ENCODE measurements around the gene B3GNT2.

Gene B3GNT2

DNA sequence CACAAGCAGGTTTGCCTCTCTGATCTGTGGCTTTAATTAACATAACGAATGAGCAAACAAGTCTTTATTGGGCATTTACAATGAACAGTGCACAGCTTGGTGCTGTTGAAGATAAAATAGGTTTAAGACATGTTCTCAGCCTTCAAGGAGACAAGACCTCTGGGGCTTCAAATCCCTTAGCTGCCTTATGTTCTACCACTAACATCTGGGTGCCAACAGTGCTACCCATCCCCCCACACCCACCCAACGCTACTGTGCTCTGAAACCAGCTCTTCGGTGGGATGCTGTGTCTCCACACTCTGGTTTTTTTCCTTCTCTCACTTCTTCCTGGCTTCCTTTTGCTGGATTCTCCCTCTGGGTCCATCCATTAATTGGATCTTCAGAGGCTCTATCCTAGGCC is 14.1 kb upstream of the B3GNT2 start:
- no peaks in the 10 kb centered on the region for H3K27me3 ChIP-seq (ENCODE audit: insufficient read depth, poor library complexity, severe bottlenecking)
- H3K27ac ChIP-seq (replicated peaks), result no peak overlapping the region
- TF ChIP-seq CTCF (IDR thresholded peaks at IDR 0.05; ENCODE audit: insufficient read depth, low read length) (no peak), SPI1 (IDR thresholded peaks at IDR 0.05; ENCODE audit: borderline replicate concordance, low read depth) (no peak)
- H3K4me3 ChIP-seq (replicated peaks; ENCODE audit: insufficient read depth, low read length), result no peak overlapping the region
- no peak for DNase-seq (ENCODE audit: low read depth in 1 of 2, low spot score in 1 of 2)

DNA sequence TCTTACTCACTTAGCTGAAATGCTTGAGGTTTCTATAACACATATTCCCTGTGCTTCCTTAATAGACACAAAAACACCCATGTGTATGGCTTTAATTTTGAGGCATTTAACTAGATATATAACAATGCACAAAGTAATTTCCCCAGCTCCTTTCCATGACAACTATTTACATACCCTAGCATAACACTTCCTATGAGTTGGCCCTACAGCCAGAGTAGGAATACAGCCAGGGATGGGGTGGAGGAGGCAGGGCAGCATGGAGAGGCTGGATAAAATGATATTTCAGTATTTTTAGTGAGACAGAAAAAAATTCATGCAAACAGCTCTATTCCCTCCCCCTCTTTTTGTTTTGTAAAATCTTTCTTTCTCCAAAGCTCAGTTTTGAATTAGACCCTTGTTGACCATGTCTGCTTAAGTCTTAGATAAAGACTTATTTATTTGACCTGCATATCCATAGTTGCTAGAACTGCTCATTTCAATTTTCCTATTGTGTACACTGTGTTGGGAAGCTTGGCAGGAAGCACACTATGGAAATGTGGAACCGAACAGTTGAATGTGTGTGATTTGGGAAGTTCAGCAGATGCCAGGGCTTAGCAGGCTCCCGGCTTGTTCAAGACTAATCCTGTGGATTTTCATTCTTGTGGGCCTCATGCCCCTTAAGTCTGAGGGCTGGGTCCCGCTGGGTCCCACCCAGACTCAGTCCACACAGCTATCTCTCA is 11.2 kb upstream of the B3GNT2 start:
- TF ChIP-seq POLR2AphosphoS5 (IDR thresholded peaks at IDR 0.05; ENCODE audit: low read depth) (no peak), SPI1 (IDR thresholded peaks at IDR 0.05; ENCODE audit: borderline replicate concordance, low read depth) (no peak), REST (IDR thresholded peaks at IDR 0.05; ENCODE audit: insufficient replicate concordance, low read depth) (no peak), GABPA (IDR thresholded peaks at IDR 0.05; ENCODE audit: low read depth) (no peak), CTCF (IDR thresholded peaks at IDR 0.05; ENCODE audit: insufficient read depth, low read length) (no peak)
- Histone ChIP-seq H3K4me3 (replicated peaks; ENCODE audit: insufficient read depth, low read length) (no peak overlapping the region), H3K27ac (replicated peaks) (no peak overlapping the region)

GRCh38 chr2:62185475-62186155 is 10.3 kb upstream of the B3GNT2 start:
- Histone ChIP-seq H3K4me3 (replicated peaks; ENCODE audit: insufficient read depth, low read length) (no peak overlapping the region), H3K27ac (replicated peaks) (no peak overlapping the region), H3K27me3 (ENCODE audit: insufficient read depth, poor library complexity, severe bottlenecking) (no peaks in the 10 kb centered on the region)
- peak; percentile 26; the same call in 1 of the 2 replicates for TF ChIP-seq SPI1 (IDR thresholded peaks at IDR 0.05; ENCODE audit: borderline replicate concordance, low read depth)
- no peak for TF ChIP-seq POLR2AphosphoS5 (IDR thresholded peaks at IDR 0.05; ENCODE audit: low read depth)
- peak in 1 of 2 experiments; percentile 13 for DNase-seq (ENCODE audit: low read depth in 1 of 2, low spot score in 1 of 2)

More for the DNA sequence above, 11.2 kb upstream of the B3GNT2 start:
- H3K27me3 ChIP-seq (ENCODE audit: insufficient read depth, poor library complexity, severe bottlenecking), result no peaks in the 10 kb centered on the region
- no peak for DNase-seq (ENCODE audit: low read depth in 1 of 2, low spot score in 1 of 2)

DNA sequence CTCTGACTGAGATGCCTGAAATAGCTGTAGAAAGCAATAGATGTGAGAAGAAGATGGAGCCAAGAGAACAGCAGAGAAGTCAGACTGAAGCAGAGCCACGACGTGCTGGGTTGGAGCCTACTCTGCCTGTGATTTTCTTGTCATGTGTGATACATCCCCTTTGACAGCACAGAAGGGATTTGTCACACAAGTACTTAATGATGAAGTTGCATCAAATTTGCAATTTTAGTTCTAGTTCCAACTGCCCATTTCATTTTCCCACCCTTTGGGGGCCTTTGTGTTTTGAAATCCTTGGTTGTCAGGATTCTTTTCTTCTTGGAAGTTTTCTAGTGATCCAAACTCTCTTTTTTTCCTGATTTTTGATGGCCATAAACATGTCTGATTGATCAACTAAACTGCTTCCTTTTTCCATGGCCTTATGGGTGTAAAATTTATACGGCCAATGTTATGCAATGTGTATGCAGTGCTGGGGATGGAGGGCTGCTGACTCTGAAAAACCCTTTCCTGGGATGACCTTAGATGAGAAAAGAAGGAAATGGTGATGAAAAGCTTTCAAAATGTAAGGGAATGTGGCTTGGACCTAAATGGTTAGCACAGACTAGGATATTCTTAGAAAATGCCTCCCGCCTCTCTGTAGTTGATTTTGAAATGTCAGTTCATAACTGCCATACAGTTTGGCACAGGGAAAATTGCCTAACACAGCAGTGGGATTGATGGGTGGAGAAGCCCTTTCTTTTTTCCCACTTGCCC is 9.6 kb upstream of the B3GNT2 start:
- H3K27ac ChIP-seq (replicated peaks), result no peak overlapping the region
- TF ChIP-seq GABPA (IDR thresholded peaks at IDR 0.05; ENCODE audit: low read depth) (no peak), CTCF (IDR thresholded peaks at IDR 0.05; ENCODE audit: insufficient read depth, low read length) (no peak), REST (IDR thresholded peaks at IDR 0.05; ENCODE audit: insufficient replicate concordance, low read depth) (no peak), SPI1 (IDR thresholded peaks at IDR 0.05; ENCODE audit: borderline replicate concordance, low read depth) (no peak), POLR2AphosphoS5 (IDR thresholded peaks at IDR 0.05; ENCODE audit: low read depth) (no peak)
- H3K4me3 ChIP-seq (replicated peaks; ENCODE audit: insufficient read depth, low read length), result no peak overlapping the region
- H3K27me3 ChIP-seq (ENCODE audit: insufficient read depth, poor library complexity, severe bottlenecking), result no peaks in the 10 kb centered on the region
- DNase-seq (ENCODE audit: low read depth in 1 of 2, low spot score in 1 of 2), result peak in 1 of 2 experiments; percentile 25
